ENCODE data around the gene ATP8B4.

The ATP8B4 gene

GRCh38 chr15:50057905-50058639 lies 61.0 kb downstream of the ATP8B4 start:
- DNase-seq = peak; percentile 60

DNA sequence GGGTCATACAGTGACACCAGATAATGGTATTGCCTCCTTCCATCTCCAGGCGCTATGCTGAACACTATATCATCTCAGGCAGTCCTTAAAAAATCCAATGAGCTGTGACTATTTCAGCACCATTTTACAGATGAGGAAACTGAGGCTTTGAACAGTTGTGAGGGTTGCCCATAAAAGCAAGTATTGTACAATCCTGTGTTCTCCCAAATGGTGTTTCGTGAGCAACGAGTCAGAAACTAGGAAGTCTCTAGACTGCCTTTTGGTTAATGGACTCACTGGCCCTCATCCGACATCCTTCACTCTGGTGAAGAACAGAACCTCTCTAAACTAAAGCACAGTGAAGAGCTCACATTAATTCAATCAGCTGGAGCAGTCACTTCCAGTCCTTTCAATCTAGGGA lies 61.8 kb downstream of the ATP8B4 start:
- no peak for DNase-seq

DNA sequence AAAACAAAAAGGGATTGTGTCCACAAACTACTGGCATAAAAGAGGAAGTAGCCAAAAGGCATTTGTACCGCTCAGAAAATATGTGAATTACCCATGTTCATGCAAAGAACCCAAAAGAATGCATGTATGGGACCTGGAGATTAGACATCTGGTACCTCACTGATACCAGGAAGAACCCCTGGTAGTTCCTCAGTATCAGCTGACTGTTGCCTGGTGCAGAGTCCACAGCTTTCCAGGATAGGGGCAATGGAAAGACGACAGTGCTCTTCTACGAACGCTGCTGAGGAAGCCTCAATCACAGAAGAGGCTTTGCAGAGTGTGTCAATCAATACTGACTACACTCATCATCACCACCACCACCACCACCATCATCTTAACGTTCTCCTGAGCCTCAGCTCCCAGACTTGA lies 63.3 kb downstream of the ATP8B4 start:
- no peak for DNase-seq

GRCh38 chr15:50055332-50055731 lies 63.7 kb downstream of the ATP8B4 start:
- no peak for DNase-seq

- DNase-seq = no peak
Observed at GRCh38 chr15:50053055-50053856, 65.8 kb downstream of the ATP8B4 start.

GRCh38 chr15:50051811-50052419 lies 67.1 kb downstream of the ATP8B4 start:
- peak; percentile 6 for DNase-seq

- DNase-seq = no peak
Observed at GRCh38 chr15:50050986-50051743, 67.9 kb downstream of the ATP8B4 start.

- no peak for DNase-seq
Observed at GRCh38 chr15:50049871-50050270, 69.2 kb downstream of the ATP8B4 start.

GRCh38 chr15:50046867-50047266 lies 72.2 kb downstream of the ATP8B4 start:
- no peak for DNase-seq

- DNase-seq = no peak
Observed at GRCh38 chr15:50046159-50046558, 72.9 kb downstream of the ATP8B4 start.

DNA sequence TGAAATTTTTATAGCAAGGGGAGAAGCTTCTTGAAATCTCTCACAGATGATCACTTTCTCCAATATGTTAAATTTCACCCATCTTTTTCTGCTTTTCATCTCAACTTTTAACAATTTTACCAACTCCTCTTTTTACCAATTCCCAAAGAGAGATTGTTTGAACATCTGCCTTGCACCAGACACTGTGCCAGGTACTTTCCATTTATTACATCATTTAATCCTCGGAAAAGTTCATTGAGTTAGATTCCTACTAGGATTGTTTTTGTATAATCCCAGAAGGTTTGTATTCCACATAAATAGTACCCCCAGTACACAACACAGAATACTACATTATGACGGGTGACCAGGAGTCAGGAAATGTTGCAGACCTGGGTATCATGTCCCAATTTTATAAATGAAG lies 74.1 kb downstream of the ATP8B4 start:
- no peak for DNase-seq

- DNase-seq = no peak
Observed at GRCh38 chr15:50044406-50044805, 74.6 kb downstream of the ATP8B4 start.

- no peak for DNase-seq
Observed at GRCh38 chr15:50042775-50043174, 76.3 kb downstream of the ATP8B4 start.

DNA sequence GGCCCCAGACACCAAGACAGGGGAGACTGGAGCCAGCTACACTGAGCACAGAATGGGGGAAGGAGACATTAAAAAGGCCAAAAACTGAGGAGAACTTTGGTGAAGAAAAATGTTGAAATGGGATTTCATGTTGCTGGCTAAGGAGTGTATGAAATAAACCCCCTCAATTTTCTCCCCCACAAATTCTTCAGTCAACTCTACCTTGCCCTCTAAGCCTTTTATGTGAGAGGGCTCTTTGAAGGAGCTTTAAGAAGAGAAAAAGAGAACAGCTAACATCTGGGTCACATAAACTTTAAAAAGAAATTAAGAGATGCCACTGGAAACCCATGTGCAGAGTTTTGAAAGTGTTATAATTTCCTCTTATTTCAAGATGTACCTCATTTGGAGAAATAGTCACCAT lies 88.6 kb downstream of the ATP8B4 start:
- no peak for DNase-seq

GRCh38 chr15:50028326-50028725 lies 90.7 kb downstream of the ATP8B4 start:
- DNase-seq = no peak

GRCh38 chr15:50024281-50024680 lies 94.8 kb downstream of the ATP8B4 start:
- no peak for DNase-seq

GRCh38 chr15:50018491-50018890 lies 100.5 kb downstream of the ATP8B4 start:
- DNase-seq = no peak

DNA sequence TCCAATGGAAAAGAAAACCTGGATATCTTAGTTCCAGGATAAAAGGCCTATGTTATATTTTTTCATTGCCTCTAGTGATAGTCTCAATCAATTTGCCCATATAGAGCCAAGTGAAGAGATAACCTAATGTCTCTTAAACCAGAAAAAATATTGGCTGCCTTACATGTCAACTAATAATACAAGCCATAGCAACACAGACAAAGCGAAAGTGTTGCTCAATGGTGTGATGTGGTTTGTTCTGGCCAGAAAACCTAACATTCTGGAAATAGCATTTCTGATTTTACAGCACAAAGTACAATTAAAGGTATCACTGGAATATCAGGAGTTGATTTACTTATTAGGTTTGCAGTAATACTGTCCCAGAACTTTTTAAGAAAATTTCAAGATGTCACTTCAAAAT lies 101.5 kb downstream of the ATP8B4 start:
- no peak for DNase-seq

- no peak for DNase-seq
Observed at GRCh38 chr15:50016951-50017350, 102.1 kb downstream of the ATP8B4 start.

DNA sequence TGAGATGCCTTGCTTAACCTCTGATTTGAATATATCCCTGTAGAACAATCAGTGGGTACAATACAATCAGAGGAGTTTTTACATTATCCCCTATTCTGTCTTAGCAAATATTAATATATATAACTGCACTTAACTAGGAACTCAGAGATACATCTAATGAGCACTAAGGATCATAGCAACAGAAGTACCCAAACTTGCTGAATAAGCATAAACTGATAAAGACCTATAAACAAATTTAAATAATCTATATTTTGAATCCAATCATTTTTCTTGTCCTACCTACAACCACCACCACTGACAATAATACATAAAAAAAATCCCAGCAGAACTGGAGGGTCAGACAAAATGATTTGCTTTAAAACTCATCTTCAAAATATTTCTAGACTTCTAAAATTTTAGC lies 106.2 kb downstream of the ATP8B4 start:
- DNase-seq = no peak

DNA sequence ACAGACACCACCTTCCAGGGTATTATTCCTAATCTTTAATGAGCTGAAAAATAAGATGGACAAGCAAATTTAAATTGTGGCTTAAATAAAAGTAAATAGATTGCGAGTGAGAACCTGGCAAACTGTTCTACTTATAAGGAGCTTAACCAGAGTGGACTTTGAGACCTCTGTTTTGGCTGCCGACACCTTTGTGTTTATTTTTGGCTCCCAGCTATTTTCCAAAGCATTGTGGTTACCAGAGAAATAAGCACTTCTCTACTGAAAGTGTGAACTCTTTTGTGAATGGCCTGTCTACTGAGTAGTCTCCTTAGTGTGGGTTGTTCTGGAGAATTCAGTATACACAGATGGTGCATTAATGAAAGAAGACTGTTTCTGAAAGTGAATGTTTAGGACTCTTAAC lies 109.4 kb downstream of the ATP8B4 start:
- no peak for DNase-seq

DNA sequence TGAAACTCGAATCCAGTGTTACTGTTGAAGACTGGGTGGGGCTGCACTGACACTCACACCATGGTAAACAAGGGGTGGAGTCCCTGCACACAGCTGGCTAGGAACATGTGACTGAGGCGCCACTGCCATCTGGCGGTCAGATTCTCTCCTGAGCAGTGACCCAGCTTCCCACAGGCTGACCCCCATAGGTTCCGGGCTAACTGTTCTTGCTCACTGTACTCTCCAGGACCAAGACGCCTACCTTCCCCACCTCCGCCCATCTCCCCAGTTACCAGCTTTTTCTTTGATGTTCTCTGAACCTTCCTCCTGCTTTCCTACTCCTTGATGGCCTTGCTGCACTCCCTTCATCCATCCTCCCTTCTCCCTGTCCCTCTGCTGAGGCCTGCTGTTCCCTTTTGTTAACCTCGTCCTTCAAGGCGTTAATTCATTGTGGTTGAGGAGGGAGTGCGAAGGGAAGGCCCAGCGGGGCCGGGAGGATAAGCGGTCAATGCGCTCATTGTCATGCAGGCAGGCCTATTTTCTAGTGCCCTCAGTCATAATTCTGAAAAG lies 115.2 kb downstream of the ATP8B4 start:
- DNase-seq = peak; percentile 27

- DNase-seq = no peak
Observed at GRCh38 chr15:49991587-49991986, 127.4 kb downstream of the ATP8B4 start.

Measured in NCI-H2029 treated with DMSO at 0.1 percent for 48 hours (cell line).